ENCODE results near the gene CCDC159.
"Not testable (repeated sequence)": the region's sequence is repeated elsewhere in the genome, so short reads cannot be mapped to it uniquely, and the experiment has no call there.

CCDC159 gene

DNA sequence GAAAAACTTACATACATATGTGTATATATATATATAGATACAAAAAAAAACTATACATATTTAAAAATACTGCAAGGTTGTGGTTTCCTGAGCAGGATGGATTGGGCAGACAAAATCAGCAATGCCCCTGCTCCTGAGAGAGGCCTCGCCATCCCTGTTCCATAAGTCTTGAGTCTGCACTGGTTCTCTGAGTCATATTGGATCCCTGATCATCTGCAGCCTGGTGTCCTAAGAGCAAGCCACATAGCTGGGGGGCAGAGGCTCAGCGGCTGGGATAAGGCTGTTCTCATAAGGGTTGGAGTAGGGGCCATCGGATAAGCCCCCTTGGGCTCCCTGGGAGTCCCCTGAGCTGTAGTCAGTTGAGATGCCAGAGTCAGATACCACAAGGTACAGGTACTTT lies 31.4 kb downstream of the CCDC159 start:
- H3K4me3 ChIP-seq (replicated peaks in 1 of 2; ENCODE audit: low read depth in 2 of 2, low read length in 2 of 2), result no peak overlapping the region
- TF ChIP-seq, protein P1, sequence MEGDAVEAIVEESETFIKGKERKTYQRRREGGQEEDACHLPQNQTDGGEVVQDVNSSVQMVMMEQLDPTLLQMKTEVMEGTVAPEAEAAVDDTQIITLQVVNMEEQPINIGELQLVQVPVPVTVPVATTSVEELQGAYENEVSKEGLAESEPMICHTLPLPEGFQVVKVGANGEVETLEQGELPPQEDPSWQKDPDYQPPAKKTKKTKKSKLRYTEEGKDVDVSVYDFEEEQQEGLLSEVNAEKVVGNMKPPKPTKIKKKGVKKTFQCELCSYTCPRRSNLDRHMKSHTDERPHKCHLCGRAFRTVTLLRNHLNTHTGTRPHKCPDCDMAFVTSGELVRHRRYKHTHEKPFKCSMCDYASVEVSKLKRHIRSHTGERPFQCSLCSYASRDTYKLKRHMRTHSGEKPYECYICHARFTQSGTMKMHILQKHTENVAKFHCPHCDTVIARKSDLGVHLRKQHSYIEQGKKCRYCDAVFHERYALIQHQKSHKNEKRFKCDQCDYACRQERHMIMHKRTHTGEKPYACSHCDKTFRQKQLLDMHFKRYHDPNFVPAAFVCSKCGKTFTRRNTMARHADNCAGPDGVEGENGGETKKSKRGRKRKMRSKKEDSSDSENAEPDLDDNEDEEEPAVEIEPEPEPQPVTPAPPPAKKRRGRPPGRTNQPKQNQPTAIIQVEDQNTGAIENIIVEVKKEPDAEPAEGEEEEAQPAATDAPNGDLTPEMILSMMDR (IDR thresholded peaks at IDR 0.05; ENCODE audit: low read depth, low read length), result no peak
- DNase-seq (ENCODE audit: low read depth in 2 of 2), result peak in 1 of 2 donors; percentile 56

DNA sequence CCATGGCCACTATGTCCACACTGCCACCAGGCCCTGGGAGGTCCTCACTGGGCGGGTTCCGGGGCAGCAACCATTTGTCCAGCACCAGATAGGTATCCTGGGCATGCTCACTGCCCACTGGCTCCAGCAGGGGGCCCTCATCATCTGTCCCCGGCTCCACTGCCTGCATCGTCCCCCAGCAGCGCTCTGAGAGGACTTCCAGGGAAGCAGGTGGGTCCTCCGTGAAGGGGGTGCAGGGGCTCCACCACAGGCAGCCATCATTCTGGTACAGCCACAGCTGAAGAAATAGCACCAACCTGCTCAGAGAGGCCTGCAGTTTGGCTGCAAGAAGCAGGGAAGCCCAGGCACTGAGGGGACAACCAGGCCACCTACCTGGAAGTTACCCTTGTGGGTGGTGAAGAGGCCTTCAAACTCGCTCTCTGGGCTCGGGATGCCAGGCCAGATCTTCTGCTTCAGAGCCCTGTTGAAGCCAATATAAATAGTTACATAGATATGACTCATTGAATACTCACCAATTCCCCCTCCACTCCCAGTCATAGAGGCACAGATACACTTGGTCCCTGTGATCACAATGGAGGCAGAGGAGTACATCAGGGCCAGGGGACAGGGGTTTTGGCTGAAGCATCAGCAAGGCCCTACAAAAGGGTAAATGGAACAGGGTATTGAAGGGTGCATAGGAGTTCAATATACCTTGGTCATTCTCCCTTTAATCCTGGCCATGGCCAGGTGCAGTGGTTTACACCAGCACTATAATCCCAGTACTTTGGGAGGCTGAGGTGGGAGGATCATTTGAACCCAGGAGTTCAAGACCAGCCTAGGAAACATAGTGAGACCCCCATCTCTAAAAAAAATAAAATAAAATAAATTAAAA lies 32.2 kb downstream of the CCDC159 start:
- TF ChIP-seq, protein P1 (IDR thresholded peaks at IDR 0.05; ENCODE audit: low read depth, low read length), result peak; percentile 42
- no peak overlapping the region for H3K4me3 ChIP-seq (replicated peaks in 1 of 2; ENCODE audit: low read depth in 2 of 2, low read length in 2 of 2)
- peak; percentile 48 to 88 for DNase-seq (ENCODE audit: low read depth in 2 of 2)

DNA sequence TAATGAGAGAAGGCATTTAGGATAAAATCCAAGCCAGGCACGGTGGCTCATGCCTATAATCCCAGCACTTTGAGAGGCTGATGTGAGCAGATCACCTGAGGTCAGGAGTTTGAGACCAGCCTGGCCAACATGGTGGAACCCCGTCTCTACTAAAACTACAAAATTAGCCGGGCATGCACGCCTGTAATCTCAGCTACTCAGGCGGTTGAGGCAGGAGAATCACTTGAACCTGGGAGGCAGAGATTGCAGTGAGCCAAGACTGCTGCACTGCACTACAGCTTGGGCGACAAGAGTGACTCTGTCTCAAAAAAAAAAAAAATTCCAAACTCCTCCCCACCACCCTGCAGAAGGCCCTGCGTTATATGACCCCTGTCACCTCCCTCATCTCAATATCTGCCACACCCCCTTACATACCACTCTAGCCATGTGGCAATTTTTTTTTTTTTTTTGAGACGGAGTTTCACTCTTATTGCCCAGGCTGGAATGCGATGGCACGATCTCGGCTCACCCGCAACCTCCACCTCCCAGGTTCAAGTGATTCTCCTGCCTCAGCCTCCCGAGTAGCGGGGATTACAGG lies 33.0 kb downstream of the CCDC159 start:
- H3K4me3 ChIP-seq (replicated peaks in 1 of 2; ENCODE audit: low read depth in 2 of 2, low read length in 2 of 2); DNase-seq (ENCODE audit: low read depth in 2 of 2): not testable (repeated sequence)

DNA sequence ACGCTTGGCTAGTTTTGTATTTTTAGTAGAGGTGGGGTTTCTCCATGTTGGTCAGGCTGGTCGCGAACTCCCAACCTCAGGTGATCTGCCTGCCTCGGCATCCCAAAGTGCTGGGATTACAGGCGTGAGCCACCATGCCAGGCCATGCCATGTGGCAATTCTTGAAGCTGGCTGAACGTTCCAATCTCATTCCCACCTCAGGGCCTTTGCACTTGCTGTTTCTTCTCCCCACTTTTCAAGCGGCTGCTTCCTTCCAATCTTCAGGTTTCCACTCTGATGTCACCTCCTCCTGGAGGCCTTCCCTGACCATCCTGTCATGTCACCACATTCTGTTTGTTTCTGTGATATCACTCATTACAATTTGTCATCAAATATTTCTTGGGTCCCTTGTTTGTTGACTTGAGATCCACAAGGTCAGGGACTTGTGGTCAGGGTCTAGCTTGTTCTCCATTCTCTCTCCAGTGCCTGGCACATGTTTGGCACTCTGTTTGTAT lies 33.6 kb downstream of the CCDC159 start:
- DNase-seq (ENCODE audit: low read depth in 2 of 2), result no peak
- TF ChIP-seq, protein P1 (IDR thresholded peaks at IDR 0.05; ENCODE audit: low read depth, low read length), result no peak
- peak overlapping the region in 1 of 2 donors; percentile 76 for H3K4me3 ChIP-seq (replicated peaks in 1 of 2; ENCODE audit: low read depth in 2 of 2, low read length in 2 of 2)

DNA sequence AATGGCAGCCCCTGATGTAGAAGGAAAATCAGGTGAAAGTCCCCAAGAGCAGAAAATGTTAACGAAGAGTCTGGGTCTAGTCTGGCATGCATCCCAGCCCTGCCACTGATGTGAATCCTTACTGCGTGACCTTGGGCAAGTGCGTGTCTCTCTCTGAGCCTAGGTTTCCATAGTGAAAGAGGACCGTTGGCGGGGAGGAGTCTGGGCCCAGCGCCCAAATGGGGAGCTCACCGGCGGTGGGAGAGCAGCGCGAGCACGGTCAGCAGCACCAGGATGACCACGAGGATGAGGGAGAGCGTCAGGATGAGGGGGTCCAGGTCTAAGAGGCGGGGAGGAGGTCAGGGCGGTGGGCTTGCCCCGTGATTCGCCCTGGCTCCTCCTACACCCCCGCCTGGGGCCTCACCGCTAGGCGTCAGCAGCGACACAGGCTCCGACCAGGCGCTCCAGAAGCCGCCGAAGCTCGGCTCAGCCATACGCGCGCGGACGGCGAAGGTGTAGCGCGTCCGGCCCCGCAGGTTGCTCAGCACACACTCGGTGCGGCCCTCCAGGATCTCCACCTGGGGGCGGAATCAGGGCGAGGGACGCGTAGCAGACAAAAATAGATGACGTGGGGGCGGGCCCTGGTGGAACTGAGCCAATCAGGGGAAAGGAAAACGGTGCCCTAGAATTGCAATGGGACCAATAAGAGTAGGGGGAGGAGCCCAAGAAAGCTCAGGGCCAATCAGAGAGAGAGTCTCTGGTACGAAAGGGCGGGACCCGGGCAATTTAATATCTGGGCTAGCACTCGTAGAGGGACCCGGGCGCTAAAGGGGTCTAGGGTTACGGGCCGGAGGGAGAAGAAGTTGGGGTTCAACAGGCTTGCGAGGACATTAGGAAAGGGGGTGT lies 34.6 kb downstream of the CCDC159 start:
- peak; percentile 95 to 97 for DNase-seq (ENCODE audit: low read depth in 2 of 2)
- peak overlapping the region; percentile 66 to 76 for H3K4me3 ChIP-seq (replicated peaks in 1 of 2; ENCODE audit: low read depth in 2 of 2, low read length in 2 of 2)
- TF ChIP-seq, protein P1 (IDR thresholded peaks at IDR 0.05; ENCODE audit: low read depth, low read length), result peak; percentile 76

DNA sequence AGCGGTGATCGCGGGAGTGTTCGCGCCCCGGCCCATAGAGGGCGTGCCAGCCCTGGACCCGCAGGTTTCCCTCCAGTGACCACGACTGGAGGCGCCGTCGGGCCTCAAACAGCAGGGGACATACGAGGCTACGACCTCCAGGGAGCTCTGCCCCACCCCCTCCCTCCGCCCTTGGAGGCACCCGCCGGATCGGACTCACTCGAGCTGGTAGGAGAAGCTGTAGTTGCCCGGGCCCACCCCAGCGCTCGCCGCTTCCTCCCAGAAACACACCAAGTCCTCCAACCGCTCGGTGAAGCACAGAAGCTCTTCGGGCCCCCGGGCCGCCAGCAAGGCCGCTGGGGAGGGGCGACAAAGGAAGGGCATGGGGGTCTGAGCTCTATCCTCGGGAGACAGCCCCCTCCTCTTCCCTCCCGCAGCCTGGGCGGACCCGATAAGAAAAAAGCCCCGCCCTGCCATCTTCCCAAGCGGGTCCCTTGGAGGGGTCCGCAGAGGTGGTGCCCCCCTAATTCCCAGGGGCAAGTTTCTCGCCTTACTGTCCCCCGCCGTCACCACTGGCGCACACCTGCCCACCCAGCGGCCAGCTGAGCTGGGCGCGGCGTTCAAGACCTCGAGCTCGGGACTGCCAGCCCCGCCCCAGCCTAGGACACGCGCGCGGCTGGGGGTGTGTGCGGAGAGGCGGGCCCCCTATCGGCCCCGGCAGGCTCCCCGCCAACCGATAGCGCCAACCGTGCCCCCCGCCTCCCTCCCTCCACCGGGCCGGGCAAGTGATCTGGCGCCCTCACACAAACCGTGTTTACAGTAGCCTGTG lies 36.8 kb downstream of the CCDC159 start:
- TF ChIP-seq, protein P1 (IDR thresholded peaks at IDR 0.05; ENCODE audit: low read depth, low read length), result peak; percentile 82
- H3K4me3 ChIP-seq (replicated peaks in 1 of 2; ENCODE audit: low read depth in 2 of 2, low read length in 2 of 2), result peak overlapping the region; percentile 55 to 60
- peak; percentile 27 to 41 for DNase-seq (ENCODE audit: low read depth in 2 of 2)
